Bone marrow (tissue), 2 donors: ENCODE measurements around the gene MAGEB17.
"Not testable (repeated sequence)": the region's sequence is repeated elsewhere in the genome, so short reads cannot be mapped to it uniquely, and the experiment has no call there.

ENCODE experiments used
- DNase-seq, 2 donors: peaks; one replicate each; lab custom pipeline; 2025; lab: John Stamatoyannopoulos, UW

MAGEB17 gene

GRCh38 chrX:16167181-16167580 lies at the start of gene MAGEB17:
TSS of gene MAGEB17 (plus strand) at chrX:16167481. CDS start at chrX:16170383, 2,902 bp downstream.
- no peak for DNase-seq

- no peak for DNase-seq
Measured at GRCh38 chrX:16119353-16120220, 47.7 kb upstream of the MAGEB17 start.

- no peak for DNase-seq
Measured at GRCh38 chrX:16120431-16120830, 46.9 kb upstream of the MAGEB17 start.

GRCh38 chrX:16123222-16123786 lies 44.0 kb upstream of the MAGEB17 start, which contains the start of gene GRPR:
TSS of gene GRPR (plus strand) at chrX:16123565. CDS start at chrX:16123954, 389 bp downstream.
- DNase-seq, result peak; percentile 1 to 42

GRCh38 chrX:16124201-16124600 lies 43.1 kb upstream of the MAGEB17 start:
- no peak for DNase-seq

GRCh38 chrX:16125520-16126149 lies 41.6 kb upstream of the MAGEB17 start:
- no peak for DNase-seq

- no peak for DNase-seq
Measured at GRCh38 chrX:16130707-16131106, 36.6 kb upstream of the MAGEB17 start.

- DNase-seq, result no peak
Measured at GRCh38 chrX:16134936-16135335, 32.3 kb upstream of the MAGEB17 start.

GRCh38 chrX:16136080-16136479 lies 31.2 kb upstream of the MAGEB17 start:
- DNase-seq, result no peak

GRCh38 chrX:16137416-16138107 lies 29.7 kb upstream of the MAGEB17 start:
- no peak for DNase-seq

- no peak for DNase-seq
Measured at GRCh38 chrX:16138108-16138427, 29.2 kb upstream of the MAGEB17 start.

GRCh38 chrX:16140448-16140847 lies 26.8 kb upstream of the MAGEB17 start:
- DNase-seq, result no peak

- DNase-seq, result no peak
Measured at GRCh38 chrX:16140983-16141382, 26.3 kb upstream of the MAGEB17 start.

GRCh38 chrX:16141422-16142245 lies 25.6 kb upstream of the MAGEB17 start:
- no peak for DNase-seq

GRCh38 chrX:16142246-16142558 lies 25.1 kb upstream of the MAGEB17 start:
- no peak for DNase-seq

- DNase-seq, result no peak
Measured at GRCh38 chrX:16143968-16144367, 23.3 kb upstream of the MAGEB17 start.

GRCh38 chrX:16144420-16144819 lies 22.9 kb upstream of the MAGEB17 start:
- DNase-seq, result no peak

GRCh38 chrX:16145093-16145492 lies 22.2 kb upstream of the MAGEB17 start:
- not testable (repeated sequence) for DNase-seq

GRCh38 chrX:16145656-16146055 lies 21.6 kb upstream of the MAGEB17 start:
- DNase-seq, result no peak

GRCh38 chrX:16148896-16149295 lies 18.4 kb upstream of the MAGEB17 start:
- DNase-seq, result no peak

GRCh38 chrX:16155581-16156096 lies 11.6 kb upstream of the MAGEB17 start:
- DNase-seq, result no peak
